Keratinocyte (primary cell): ENCODE data around the gene OSTF1. TPM values are rescaled to one million over a fixed set of nuclear protein-coding genes. Genes with fewer than 3 reads are reported as not detected.

Experiments
- DNase-seq: peaks from one replicate; pipeline ENCODE4 v3.0.0-alpha.2; 2011; ENCODE audit warnings: low read depth, missing footprints, low spot score
- FAIRE-seq: peaks from 2 replicates; lab custom pipeline; 2011; peaks lifted over from hg19 to GRCh38; lab: Jason Lieb, UNC
- H2AFZ ChIP-seq: 2 replicates; pipeline ENCODE4 v1.6.0; 2012; ENCODE audit warnings: low read length, control low read depth, inconsistent platforms; ENCODE audit not compliant: control insufficient read depth
- H3K27ac ChIP-seq: 2 replicates; pipeline ENCODE4 v1.5.1; 2011; ENCODE audit warnings: low read length; ENCODE audit not compliant: control insufficient read depth, insufficient read depth
- H3K27me3 ChIP-seq: 3 replicates; pipeline ENCODE4 v1.6.0; 2011; ENCODE audit warnings: low read length; ENCODE audit not compliant: control insufficient read depth, insufficient read depth; ENCODE audit errors: extremely low read depth
- H3K36me3 ChIP-seq, 2 experiments: 2 replicates in 1 of 2; 3 replicates in 1 of 2; pipeline ENCODE4 v1.5.1; 2011; ENCODE audit warnings: low read length in 2 of 2, mild to moderate bottlenecking in 1 of 2; ENCODE audit not compliant: control insufficient read depth in 2 of 2, insufficient read depth in 2 of 2; ENCODE audit errors: extremely low read depth in 1 of 2
- H3K4me1 ChIP-seq: 3 replicates; pipeline ENCODE4 v1.5.1; 2011; ENCODE audit warnings: low read length; ENCODE audit not compliant: control insufficient read depth, insufficient read depth; ENCODE audit errors: extremely low read depth
- H3K4me2 ChIP-seq: 3 replicates; pipeline ENCODE4 v1.6.0; 2011; ENCODE audit warnings: low read depth, low read length; ENCODE audit not compliant: control insufficient read depth, insufficient read depth; ENCODE audit errors: extremely low read depth
- H3K4me3 ChIP-seq, 3 experiments: fragments of 200-600 bp in 1 of 3; sonication (generic) in 1 of 3; 2 replicates in 2 of 3; 3 replicates in 1 of 3; pipeline ENCODE4 v1.5.1; 2011 to 2016; ENCODE audit warnings: low read length in 3 of 3, mild to moderate bottlenecking in 3 of 3, control low read depth in 2 of 3, inconsistent platforms in 1 of 3, low read depth in 1 of 3, mixed read lengths in 1 of 3, mixed run types in 1 of 3, moderate library complexity in 1 of 3; ENCODE audit not compliant: control insufficient read depth in 2 of 3, insufficient read depth in 2 of 3; ENCODE audit errors: extremely low read depth in 1 of 3
- H3K79me2 ChIP-seq: 2 replicates; pipeline ENCODE4 v1.6.0; 2012; ENCODE audit warnings: low read length; ENCODE audit not compliant: control insufficient read depth, insufficient read depth
- H3K9ac ChIP-seq: 3 replicates; pipeline ENCODE4 v1.6.0; 2011; ENCODE audit warnings: low read length; ENCODE audit not compliant: control insufficient read depth, insufficient read depth; ENCODE audit errors: extremely low read depth
- H3K9me1 ChIP-seq: 3 replicates; pipeline ENCODE4 v1.6.0; 2011; ENCODE audit warnings: low read length; ENCODE audit not compliant: control insufficient read depth, insufficient read depth; ENCODE audit errors: extremely low read depth
- H3K9me3 ChIP-seq: 2 replicates; pipeline ENCODE4 v1.5.1; 2012; ENCODE audit warnings: low read depth, low read length; ENCODE audit not compliant: control insufficient read depth
- H4K20me1 ChIP-seq: 3 replicates; pipeline ENCODE4 v1.6.0; 2011; ENCODE audit warnings: low read length; ENCODE audit not compliant: control insufficient read depth, insufficient read depth; ENCODE audit errors: extremely low read depth
- CTCF ChIP-seq, 3 experiments: IDR thresholded peaks in 1 of 3; conservative IDR thresholded peaks in 1 of 3; optimal IDR thresholded peaks in 1 of 3; 2 replicates in 2 of 3; 3 replicates in 1 of 3; pipeline versions ENCODE3 to v1.5.1; 2011; ENCODE audit warnings: low read length in 3 of 3, mild to moderate bottlenecking in 3 of 3, moderate library complexity in 2 of 3, control low read depth in 1 of 3, inconsistent platforms in 1 of 3; ENCODE audit not compliant: insufficient read depth in 2 of 3; ENCODE audit errors: extremely low read depth in 1 of 3
- EZH2 ChIP-seq: IDR thresholded peaks from one replicate; pipeline ENCODE4 v1.6.1; 2012; ENCODE audit warnings: inconsistent platforms, mild to moderate bottlenecking, low read length, moderate library complexity
- dilution Hi-C: fragments of 300-500 bp; cut with MboI; formaldehyde crosslinking; loops from one replicate; pipeline ENCODE4 v1.7.0; 2020; ENCODE audit warnings: low sequenced_read_pairs; ENCODE audit not compliant: extremely low pct_ligation_motif_present
- polyA plus RNA-seq, 5 experiments: library from polyadenylated mRNA; depleted of rRNA in 3 of 5; stranded (reverse) in 3 of 5; stranded (forward) in 1 of 5; unstranded in 1 of 5; fragments of >200 nt; gene quantifications; 1 replicate in 1 of 5; 2 replicates in 3 of 5; 3 replicates in 1 of 5; pipeline versions ENCODE4 v1.2.1 to v1.2.3, GENCODE V29; 2011 to 2012; ENCODE audit warnings: missing spikeins in 2 of 5, low read depth in 1 of 5, low replicate concordance in 1 of 5

The OSTF1 gene
- polyA plus RNA-seq, 1 donor (not counting 4 experiments of a cell fraction or from before 2014, with no cell fraction given) = 39.2 TPM

- Histone ChIP-seq H3K9me1 (no peaks in the 10 kb centered on the region), H3K79me2 (no peaks in the 10 kb centered on the region), H3K4me1 (peaks cover 13% of the 10 kb centered on the region), H3K9ac (no peak overlapping the region), H3K36me3 (peaks cover 2 to 3% of the 10 kb centered on the region in 2 experiments), H4K20me1 (no peaks in the 10 kb centered on the region), H3K9me3 (no peaks in the 10 kb centered on the region), H2AFZ (no peak overlapping the region), H3K4me2 (peak overlapping the region; percentile 6), H3K27me3 (no peaks in the 10 kb centered on the region), H3K4me3 (no peak overlapping the region), H3K27ac (peak overlapping the region; percentile 8)
- dilution Hi-C loops = no loop called here
- TF ChIP-seq EZH2 = no peak
- no peak for DNase-seq
- FAIRE-seq = peak; percentile 75
Measured at GRCh38 chr9:75063556-75064305, 24.6 kb upstream of the OSTF1 start.

GRCh38 chr9:75064307-75065025, 23.8 kb upstream of the OSTF1 start:
- TF ChIP-seq CTCF (optimal IDR thresholded peaks at IDR 0.05 in 1 of 3, IDR thresholded peaks at IDR 0.05 in 1 of 3, conservative IDR thresholded peaks at IDR 0.05 in 1 of 3; ENCODE audit: extremely low read depth in 1 of 3, insufficient read depth in 2 of 3, low read length in 3 of 3) = no peak
- no peak for TF ChIP-seq EZH2
- no peak overlapping the region for H3K27ac ChIP-seq
- peak overlapping the region; percentile 6 for H3K4me2 ChIP-seq
- no peak overlapping the region for H2AFZ ChIP-seq
- no peak overlapping the region for H3K9ac ChIP-seq
- no peaks in the 10 kb centered on the region for H3K79me2 ChIP-seq
- FAIRE-seq = no peak
- H3K4me3 ChIP-seq = no peak overlapping the region
- peaks cover 2 to 5% of the 10 kb centered on the region in 2 experiments for H3K36me3 ChIP-seq
- no peaks in the 10 kb centered on the region for H3K9me1 ChIP-seq
- H4K20me1 ChIP-seq = no peaks in the 10 kb centered on the region
- peaks cover 13% of the 10 kb centered on the region for H3K4me1 ChIP-seq
- no peaks in the 10 kb centered on the region for H3K9me3 ChIP-seq
- DNase-seq = no peak
- dilution Hi-C loops = no loop called here
- no peaks in the 10 kb centered on the region for H3K27me3 ChIP-seq
